OCI-LY7 (cell line): ENCODE data around the gene NCOA5.

Source experiments
- EZH2phosphoT487 ChIP-seq: fragments of 200-600 bp; sonication (generic); IDR thresholded peaks from 2 replicates; pipeline ENCODE4 v1.6.1; 2018; ENCODE audit warnings: low read depth, borderline replicate concordance, mild to moderate bottlenecking, mixed run types, antibody characterized with exemption, low read length, moderate library complexity, mixed read lengths
- TF ChIP-seq, protein P1 (sequence below): fragments of 200-600 bp; sonication (generic); conservative IDR thresholded peaks from 2 replicates; pipeline ENCODE4 v1.5.1; 2014; ENCODE audit warnings: mild to moderate bottlenecking, antibody characterized with exemption, low read length, moderate library complexity, mixed read lengths

DNA sequence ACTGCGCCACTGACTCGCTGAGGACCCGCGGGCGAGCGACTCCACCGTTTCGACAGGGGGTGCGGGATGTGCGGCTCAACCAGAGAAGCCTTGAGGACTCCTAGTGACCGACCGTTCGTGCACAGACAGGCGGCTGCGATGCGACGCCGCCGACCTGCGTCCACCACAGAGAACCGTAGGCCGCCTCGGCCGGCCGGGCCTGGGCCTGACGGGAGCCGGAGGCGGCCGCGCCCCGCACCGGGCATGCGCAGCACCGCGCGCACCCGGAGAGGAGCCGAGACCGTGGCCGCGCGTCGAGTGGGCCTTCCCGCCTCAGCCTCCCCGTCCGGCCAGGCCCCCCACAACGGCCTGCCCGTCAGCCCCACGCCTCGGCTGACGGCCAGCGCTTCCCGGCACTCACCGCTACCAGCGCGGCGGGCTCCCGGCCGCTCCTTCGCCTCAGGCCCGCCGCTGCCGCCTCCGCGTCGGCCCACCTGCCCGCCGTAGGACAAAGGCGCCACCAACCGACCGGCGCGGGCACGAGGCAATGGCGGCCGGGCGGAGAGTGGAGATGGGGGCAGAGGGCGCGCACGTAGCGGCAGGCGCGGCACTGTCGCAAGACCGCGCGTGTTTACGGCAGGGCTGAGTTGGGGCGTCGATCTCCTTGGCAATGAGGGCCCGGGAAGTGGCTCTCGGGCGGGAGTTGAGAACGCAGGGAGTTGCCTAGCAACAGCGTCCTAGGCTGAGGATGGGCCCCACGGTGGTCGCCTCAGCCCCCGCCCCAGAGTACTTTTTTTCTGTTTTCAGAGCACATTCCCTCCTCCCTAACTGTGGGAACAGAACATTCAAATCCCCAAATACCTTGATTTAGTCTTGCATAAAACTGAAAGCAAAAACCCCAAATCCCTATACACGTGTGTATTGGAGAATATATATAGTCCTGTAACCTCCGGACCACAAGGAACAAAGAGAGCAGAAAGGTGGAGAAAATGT lies at the start of gene NCOA5:
- TF ChIP-seq, protein P1, sequence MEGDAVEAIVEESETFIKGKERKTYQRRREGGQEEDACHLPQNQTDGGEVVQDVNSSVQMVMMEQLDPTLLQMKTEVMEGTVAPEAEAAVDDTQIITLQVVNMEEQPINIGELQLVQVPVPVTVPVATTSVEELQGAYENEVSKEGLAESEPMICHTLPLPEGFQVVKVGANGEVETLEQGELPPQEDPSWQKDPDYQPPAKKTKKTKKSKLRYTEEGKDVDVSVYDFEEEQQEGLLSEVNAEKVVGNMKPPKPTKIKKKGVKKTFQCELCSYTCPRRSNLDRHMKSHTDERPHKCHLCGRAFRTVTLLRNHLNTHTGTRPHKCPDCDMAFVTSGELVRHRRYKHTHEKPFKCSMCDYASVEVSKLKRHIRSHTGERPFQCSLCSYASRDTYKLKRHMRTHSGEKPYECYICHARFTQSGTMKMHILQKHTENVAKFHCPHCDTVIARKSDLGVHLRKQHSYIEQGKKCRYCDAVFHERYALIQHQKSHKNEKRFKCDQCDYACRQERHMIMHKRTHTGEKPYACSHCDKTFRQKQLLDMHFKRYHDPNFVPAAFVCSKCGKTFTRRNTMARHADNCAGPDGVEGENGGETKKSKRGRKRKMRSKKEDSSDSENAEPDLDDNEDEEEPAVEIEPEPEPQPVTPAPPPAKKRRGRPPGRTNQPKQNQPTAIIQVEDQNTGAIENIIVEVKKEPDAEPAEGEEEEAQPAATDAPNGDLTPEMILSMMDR, result peak; percentile 38; the same call in 1 of the 2 replicates
- no peak for TF ChIP-seq EZH2phosphoT487
